WI38 (cell line): ENCODE data around the gene RAD23B.

ENCODE experiments used
- H3K4me3 ChIP-seq: 2 replicates; pipeline ENCODE4 v1.5.1; 2011; ENCODE audit warnings: low read depth, mild to moderate bottlenecking, control low read depth, low read length
- CTCF ChIP-seq: IDR thresholded peaks from 2 replicates; pipeline ENCODE4 v1.5.1; 2012; ENCODE audit warnings: low read depth, mild to moderate bottlenecking, control low read depth, low read length

RAD23B gene

GRCh38 chr9:107335331-107335730, 52.3 kb downstream of the RAD23B start:
- no peak overlapping the region for H3K4me3 ChIP-seq
- TF ChIP-seq CTCF, result no peak

- no peak for TF ChIP-seq CTCF
- H3K4me3 ChIP-seq, result no peak overlapping the region
These were observed 53.8 kb downstream of the RAD23B start for GRCh38 chr9:107336718-107337360.

GRCh38 chr9:107337676-107338590, 54.9 kb downstream of the RAD23B start:
- TF ChIP-seq CTCF, result no peak

GRCh38 chr9:107338911-107339659, 56.0 kb downstream of the RAD23B start:
- no peak for TF ChIP-seq CTCF
- no peak overlapping the region for H3K4me3 ChIP-seq

More at GRCh38 chr9:107337676-107338590, 54.9 kb downstream of the RAD23B start:
- H3K4me3 ChIP-seq, result no peak overlapping the region

GRCh38 chr9:107340920-107341632, 58.0 kb downstream of the RAD23B start:
- peak; percentile 89 for TF ChIP-seq CTCF
- H3K4me3 ChIP-seq, result no peak overlapping the region

- no peak overlapping the region for H3K4me3 ChIP-seq
- TF ChIP-seq CTCF, result no peak
These were observed 59.5 kb downstream of the RAD23B start for GRCh38 chr9:107342476-107343161.
